ENCODE results near the gene TFCP2.
"Not testable (repeated sequence)": the region's sequence is repeated elsewhere in the genome, so short reads cannot be mapped to it uniquely, and the experiment has no call there.

The TFCP2 gene, protein sequence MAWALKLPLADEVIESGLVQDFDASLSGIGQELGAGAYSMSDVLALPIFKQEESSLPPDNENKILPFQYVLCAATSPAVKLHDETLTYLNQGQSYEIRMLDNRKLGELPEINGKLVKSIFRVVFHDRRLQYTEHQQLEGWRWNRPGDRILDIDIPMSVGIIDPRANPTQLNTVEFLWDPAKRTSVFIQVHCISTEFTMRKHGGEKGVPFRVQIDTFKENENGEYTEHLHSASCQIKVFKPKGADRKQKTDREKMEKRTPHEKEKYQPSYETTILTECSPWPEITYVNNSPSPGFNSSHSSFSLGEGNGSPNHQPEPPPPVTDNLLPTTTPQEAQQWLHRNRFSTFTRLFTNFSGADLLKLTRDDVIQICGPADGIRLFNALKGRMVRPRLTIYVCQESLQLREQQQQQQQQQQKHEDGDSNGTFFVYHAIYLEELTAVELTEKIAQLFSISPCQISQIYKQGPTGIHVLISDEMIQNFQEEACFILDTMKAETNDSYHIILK

DNA sequence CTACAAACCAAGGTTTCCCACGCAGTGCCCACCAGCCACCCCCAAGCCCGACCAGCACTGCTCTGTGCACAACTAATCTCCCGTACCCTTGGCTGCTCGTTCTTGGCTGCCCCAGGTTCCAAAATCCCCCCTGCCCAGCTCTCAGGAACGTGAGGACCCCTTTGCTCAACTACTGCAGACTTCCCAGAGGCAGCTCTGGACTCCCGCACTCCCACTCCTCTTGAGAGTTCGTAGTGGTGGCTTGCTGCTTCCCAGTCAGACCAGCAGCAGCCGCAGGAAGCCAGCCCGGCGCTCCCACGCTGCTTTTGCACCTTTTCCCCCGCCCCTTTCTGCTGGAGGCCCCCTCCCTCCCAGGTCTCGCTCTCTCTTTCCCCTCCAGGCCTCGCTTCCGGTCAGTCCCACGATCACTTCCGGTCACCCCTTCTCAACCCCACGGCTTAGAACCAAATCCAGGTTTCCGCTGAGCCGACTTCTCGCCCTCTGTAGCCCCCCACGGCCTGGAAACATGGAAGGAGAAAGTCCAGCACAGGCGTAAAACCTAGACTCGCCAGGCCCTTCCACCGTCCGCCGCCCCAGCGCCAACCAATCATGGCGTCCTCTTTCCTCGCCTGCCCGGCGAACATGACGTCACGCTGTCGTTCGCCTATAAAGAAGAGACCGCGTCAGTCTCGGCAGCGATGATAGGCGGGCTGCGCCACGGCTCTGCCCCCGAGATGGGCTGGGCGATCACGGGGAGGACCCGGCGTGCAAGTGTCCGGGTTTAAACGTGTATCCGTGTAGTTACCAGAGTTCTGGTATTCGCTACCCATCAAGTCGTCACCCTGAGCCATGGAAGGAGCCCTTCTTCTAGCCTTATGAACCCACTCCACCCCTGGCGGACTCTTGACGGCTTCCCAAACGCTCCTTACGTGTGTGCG lies at the start of gene TFCP2:
Gene TFCP2, minus strand, starts transcription at position 621 of the 917 bp plus-strand sequence. CDS start 713 bp downstream, outside the sequence.
- peak; percentile 99 for DNase-seq

DNA sequence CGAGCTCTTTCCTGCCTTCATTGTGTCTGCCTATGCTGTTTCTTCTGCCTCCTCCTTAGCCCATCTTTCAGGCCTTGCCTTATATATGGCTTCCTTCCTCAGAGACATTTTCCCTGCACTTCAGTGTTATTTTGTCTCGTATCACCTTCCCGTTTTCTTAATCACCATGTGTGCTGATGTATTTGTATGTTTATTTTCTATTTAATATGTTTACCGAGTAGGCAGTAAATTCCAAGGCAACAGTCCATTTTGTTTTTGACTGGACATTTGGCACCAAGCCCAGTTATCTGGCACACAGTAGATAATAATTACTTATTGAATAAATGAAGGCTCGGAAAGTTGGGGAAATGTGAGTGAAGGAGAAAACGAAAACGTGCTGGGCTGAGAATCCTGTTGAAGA lies 49.5 kb upstream of the TFCP2 start:
- DNase-seq, result no peak

DNA sequence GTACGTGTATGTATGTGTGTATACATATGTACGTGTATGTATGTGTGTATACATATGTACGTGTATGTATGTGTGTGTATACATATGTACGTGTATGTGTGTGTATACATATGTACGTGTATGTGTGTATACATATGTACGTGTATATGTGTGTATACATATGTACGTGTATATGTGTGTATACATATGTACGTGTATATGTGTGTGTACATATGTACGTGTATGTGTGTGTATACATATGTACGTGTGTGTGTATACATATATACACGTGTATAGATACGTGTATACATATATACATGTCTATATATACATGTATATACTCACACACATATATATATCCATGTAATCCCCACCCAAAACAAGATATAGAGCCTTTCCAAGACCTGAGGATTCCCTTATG lies 46.9 kb upstream of the TFCP2 start:
- DNase-seq, result not testable (repeated sequence)

DNA sequence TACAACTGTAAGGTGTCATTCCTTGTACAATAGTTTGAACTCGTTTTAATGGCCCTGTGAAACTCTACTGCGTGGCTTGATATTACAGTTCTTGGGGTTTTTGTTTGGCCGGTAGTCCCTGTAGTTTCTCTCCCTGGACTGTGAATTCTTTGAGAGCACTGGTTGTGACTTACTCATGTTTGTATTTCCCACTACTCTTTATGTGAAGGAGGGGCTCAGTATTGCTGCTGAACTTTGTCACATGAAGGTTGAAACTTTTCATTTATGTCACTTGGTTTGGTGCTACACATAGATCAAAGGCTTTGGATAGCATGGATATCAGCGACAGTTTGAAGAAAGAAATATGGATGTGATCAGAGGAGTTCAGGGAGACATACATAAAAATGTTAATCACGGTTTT lies 46.4 kb upstream of the TFCP2 start:
- no peak for DNase-seq

DNA sequence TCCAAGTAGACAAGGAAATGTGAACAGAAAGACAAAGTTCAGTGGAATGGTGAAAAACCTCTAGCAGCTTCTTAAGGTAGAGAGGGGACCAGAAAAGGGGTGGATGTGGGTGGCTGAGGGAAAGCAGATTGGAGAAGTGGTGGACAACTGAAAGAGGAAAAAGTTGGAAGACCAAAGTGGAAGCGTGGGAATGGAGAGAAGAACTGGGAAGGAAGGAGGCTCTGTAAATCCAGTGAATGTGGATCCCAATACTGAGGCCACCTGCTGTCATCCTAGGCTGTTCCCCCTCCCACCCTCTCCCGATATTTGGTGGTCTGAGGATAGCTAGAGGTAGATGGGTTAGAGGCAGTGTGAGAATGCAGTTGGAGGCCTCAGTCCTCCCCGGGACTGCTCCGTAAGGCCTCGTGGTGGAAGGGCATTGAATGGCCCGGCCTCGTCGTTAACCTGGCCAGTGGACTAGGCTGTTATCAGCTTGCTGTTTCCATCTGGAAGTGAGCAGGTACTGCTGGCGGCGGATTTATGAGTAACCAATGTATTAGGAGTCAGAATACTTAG lies 45.7 kb upstream of the TFCP2 start:
- peak; percentile 79 for DNase-seq

DNA sequence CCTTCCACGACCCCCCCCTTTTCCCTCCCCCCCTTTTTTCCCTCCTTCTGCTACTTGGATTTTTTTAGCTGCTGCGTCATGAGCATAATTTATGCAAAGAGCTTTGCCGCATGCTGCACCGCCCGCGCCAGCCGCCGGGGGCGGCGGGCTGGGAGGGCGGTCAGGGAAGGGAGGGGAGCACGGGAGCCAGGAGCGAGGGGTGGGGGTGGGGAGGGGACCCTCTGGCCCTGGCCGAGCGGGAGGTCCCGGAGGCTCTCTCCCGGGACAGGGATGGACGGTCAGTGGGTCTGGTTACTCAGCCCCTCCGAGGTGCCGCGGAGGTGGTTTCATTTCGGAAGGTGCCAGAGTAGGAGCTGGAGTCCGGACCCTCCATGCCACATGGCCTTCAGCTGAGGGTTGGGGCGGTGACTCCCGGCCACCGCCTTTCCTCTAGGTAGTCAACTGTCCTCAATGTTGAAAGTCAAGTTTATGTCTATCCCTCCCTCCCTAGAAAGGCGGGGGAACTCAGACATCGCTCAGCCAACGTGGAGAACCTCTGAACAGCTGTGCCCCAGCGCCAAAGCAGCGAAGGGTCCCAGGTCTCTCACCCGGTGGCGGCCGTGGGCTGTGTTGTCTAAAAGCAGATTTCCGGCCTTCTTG lies 45.2 kb upstream of the TFCP2 start, which contains the start of gene POU6F1:
Gene POU6F1, minus strand, starts transcription at position 95 of the 639 bp plus-strand sequence. CDS start 11,226 bp downstream, outside the sequence.
- peak; percentile 91 for DNase-seq

DNA sequence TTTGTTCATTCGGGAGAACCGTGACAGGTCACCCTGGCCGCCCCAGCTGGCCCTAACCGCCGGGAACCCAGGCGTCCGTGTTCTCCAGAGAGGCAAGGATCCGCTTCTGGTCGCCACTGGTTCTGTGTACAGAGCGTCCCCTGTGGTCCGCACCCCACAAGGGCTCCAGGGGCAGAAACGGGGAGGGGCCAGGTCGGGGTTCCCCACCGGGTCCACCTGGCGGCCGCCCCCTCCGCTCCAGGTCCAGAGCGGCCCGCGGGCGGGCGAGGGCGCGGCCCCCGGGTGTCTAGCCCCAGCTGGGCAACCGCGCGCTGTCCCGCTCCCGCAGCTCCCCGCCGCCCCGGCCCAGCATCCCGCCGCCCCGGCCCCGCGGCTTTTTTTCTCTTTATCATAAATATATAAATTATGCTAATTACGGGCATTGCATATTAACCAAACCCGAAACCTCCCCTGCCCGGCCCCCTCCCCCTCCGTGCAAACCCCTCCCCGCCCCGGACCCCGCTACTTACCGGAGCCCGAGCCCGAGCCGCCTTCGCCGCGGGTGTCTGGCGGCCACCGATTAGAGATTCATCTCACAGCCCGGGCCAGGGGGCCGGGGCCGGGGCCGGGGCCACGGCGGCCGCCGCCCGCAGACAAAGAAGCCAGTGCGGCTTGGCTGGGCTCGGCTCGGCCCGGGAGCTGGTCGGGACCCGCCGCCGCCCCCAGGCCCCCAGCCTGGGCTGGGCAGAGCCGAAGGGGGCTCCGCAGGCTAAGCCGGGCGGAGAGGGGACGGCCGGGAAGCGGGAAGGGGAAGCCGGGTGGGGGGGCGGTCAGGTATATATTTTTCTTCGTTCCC lies 44.4 kb upstream of the TFCP2 start:
- peak; percentile 77 for DNase-seq

DNA sequence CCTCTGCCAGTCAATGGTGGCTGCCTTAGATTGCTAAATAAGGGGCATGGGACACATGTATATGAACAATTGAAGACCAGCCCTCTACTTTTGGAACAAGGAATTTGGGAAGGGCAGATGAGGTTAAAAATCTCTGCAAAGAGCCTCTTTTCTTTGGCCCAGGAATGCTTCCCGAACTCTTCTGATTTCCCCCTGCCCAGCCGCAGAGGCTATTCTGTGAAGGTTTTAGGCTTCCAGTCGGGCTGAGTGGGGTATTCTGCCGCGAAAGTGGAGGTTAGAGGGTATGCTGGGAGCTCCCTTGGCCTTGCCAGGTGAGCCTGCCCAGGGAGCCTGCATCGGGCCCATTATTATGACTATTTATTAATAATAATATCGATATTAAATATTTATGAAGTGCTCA lies 43.7 kb upstream of the TFCP2 start:
- peak; percentile 27 for DNase-seq

DNA sequence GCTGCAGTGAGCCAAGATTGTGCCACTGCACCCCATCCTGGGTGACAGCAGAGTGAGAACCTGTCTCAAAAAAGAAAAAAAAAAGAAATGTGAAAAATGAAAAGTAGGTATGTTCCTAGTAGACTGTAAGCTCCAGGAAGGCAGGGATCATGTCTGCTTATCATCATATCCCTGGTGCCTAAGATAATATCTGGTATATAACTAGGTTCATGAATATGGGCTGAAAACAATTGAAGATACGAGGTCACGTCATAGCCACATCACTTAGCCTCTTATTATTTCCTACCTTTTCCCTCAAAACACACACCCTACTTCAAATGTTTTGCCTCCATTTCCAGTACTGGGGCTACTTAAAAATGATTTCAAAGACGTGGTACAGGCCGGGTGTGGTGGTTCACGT lies 42.0 kb upstream of the TFCP2 start:
- DNase-seq, result no peak

DNA sequence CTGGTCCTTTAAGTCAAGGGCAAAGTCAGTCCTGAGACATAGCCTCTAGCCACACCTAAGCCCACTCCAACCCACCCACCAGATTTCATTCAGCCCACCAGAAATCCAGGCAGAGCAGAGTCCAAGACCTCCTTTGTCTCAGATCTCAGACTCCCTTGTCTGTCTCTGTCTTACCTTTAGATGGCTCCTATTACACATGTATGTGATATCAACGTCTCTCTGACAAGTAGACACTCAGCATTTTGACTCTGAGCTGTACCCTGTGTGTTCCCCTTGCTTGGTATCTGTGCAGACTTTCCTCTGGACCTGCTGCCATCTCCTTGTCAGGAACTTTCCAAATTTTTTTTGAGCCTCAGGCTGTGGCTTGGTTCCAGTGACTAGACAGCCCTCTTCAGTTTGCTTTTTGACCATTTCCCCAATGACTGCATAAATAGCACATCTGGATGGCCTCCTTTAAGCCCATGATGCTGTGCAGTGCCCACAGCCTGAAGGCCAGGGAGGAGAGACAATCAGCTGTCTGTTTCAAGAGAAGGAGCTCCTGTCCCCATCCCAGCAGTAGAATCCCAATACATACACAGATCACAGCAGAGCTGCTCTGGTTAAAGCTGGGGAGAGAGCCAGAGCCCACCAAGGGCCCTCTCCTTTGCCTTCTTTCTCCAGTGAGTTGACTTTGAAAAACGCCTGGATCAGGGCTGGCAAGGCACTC lies 37.9 kb upstream of the TFCP2 start:
- DNase-seq, result no peak

DNA sequence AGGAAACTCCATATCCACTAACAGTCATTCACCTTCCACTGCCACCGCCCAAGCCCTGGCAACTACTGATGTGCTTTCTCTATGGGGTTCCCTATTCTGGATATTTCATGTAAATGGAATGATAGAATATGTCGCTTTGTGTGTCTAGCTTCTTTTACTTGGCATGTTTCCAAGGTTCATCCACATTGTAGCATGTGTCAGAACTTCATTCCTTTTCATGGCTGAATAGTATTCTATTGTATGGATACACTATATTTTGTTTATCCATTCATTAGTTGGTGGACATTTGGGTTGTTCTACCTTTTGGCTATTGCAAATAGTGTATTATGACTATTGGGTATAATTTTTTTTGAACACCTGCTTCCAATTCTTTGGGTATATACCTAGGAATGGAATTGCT lies 36.3 kb upstream of the TFCP2 start:
- DNase-seq, result no peak

DNA sequence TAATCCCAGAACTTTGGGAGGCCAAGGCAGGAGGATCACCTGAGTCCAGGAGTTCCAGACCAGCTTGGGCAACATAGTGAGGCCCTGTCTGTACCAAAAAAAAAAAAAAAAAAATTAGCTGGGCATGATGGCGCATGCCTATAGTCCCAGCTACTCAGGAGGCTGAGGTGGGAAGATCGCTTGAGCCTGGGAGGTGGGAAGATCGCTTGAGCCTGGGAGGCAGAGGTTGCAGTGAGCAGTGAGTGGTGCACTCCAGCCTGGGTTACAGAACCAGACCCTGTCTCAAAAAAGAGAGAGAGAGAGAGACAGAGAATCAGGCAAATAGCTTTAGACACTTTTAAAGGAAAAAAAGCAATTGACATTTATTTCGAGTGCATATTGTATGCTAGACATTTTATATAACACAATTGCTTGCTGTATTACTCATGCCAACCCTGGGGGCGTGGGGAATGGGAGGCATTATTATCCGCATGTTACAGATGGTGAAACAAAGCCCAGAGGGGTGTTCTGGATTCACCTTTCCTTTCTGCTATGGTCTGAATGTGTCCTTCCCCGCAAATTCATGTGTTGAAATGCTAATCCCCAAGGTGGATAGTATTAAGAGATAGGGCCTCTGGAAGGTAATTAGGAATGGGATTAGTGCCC lies 35.2 kb upstream of the TFCP2 start:
- DNase-seq, result no peak

DNA sequence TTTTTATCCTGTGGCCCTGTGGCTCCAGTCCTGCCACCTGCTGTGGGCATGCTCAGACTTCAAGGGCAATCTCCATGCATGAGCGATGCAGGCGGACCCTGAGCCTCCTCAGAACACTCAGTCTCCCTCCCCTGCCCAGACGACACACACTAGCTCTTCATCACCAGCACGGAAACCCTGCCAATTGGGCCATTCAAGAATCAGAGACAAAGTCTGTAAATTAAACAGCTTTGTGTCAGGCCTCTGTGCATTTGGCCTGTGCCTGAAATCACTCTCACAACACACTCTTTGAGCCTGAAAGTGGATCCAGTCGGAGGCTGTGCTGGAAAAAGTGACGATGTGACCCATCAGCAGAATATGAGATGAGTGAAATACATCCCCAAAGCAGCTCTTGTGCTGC lies 32.4 kb upstream of the TFCP2 start:
- DNase-seq, result no peak

DNA sequence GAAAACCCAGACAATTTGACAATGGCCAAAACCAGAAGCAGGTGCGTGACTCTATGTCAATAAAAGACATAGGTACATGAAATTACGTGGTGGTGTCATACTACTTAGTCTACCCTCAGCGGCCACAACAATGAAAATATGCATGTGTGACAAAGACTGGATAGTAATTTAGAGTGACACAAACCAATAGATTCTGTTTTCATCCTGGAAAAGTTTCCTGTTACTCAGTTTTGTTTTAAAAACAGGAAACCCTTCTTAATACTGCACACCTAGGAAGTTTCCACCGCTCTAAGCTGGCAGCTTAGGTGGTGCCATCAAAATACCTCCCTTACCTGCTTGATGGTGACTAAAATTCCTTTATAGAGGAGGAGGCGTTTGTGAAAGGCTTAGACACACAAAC lies 29.8 kb upstream of the TFCP2 start:
- no peak for DNase-seq

DNA sequence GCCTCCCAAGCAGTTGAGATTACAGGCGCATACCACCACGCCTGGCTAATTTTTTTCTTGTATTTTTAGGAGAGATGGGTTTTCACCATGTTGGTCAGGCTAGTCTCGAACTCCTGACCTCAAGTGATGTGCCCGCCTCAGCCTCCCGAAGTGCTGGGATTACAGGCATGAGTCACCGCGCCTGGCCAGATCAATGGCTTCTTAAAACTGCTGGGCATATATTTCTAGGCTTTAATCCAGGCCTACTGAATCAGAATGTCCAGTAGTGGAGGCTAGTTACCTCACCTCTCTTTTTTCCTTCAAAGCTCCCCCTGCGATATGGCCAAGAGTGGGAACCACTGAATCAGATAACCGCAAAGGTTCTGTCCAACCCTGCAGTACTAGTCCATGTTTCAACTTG lies 27.9 kb upstream of the TFCP2 start:
- DNase-seq, result no peak

DNA sequence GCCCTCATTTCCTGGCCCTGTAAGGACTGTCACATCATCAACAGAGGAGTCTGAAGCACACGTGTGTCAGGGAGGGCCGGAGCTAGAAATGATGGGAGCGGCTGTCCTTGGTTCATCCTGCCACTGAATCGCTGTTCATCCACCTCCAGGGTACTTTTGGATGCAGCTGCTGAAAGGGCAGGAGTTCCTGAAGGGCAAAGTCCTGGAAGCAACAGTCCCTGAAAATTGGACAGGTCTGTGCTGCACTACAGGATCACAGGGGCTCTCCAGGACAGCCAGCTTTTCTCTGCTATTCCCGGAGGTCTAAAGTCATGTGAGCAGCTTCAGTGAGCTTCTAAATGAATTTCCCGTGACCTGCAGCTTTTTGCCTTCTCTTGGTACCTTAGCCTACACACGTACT lies 27.2 kb upstream of the TFCP2 start:
- no peak for DNase-seq

DNA sequence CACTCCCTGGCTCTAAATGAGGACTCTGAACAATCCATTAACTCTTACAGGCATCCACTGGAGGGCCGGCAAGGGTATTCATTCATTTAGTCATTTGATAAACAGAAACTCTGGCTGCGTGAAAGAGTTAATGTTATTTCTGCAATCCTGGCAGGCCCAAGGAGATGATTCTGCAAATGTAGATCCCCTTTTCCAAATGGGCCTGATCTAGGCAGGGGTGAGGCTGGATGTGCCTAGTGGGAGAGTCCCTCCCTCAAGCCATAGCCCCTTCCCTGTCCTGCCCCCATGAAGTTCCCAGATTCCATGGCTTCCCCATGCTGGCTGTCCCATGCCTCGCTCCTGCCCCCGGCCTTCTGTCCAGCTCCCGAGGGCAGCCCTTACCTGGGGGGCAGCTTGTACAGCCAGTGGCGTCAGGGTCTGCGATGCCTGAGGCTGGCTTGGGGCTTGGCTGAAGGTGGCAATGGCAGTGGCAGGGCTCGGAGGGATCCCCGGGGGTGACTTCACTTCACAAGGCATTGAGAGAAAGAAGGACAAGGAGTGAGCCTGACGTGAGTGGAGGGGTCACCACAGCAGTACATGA lies 26.5 kb upstream of the TFCP2 start:
- no peak for DNase-seq

DNA sequence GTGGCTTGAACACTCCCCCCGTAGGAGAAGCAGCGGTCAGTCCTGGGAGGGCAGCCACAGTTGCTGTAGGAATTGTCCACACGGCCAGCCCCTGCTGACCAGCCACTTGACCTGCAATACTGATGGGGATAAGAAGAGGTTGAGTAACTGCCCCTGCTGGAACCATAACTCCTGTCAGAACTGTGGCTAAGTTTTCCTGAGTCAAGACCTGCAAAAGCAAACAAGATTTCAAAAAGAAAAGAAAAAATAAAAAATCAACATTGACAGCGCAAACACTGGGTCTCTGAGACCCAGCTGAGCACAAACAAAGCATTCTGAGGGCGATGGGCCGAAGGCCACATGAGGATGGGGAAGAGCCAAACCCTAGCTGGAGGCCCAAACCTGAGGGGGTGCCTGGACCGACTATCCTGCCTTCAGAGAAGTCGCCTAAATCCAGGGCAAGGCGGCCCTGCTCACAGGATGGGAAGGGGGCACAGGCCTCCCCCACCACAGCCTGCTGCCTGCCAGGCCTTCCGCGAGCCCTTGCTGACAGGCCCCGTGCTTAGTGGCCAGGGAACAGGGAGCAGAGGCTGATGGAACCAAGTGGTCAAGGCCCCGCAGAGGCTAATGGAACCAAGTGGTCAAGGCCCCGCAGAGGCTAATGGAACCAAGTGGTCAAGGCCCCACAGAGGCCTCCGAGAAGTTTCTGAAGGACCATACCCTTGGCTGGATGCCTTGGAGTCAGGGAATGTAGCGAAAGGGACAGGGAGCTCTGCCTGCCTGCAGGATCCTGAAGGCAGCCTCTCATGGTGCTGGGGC lies 25.8 kb upstream of the TFCP2 start:
- DNase-seq, result no peak
